Measurements from ENCODE around the gene PLA2G4A.

GRCh38 chr1:186927884-186928283 is 99.1 kb downstream of the PLA2G4A start:
- TF ChIP-seq CTCF (IDR thresholded peaks at IDR 0.05 in 2 of 3, conservative IDR thresholded peaks at IDR 0.05 in 1 of 3; ENCODE audit: borderline replicate concordance in 1 of 3, insufficient read depth in 1 of 3, low read depth in 2 of 3, low read length in 2 of 3): no peak
- no peak for TF ChIP-seq SRF (IDR thresholded peaks at IDR 0.05; ENCODE audit: low read depth)
